SK-N-SH (cell line): ENCODE results near the gene P2RX4.

ENCODE experiments used
- CTCF ChIP-seq: fragments of 200-600 bp; sonication (generic); IDR thresholded peaks from 2 replicates; pipeline ENCODE4 v1.6.1; 2017; ENCODE audit warnings: antibody characterized with exemption, mild to moderate bottlenecking, moderate library complexity
- FOXM1 ChIP-seq: IDR thresholded peaks from 2 replicates; pipeline ENCODE4 v1.4.0; 2012; ENCODE audit warnings: low read depth, mild to moderate bottlenecking
- MAX ChIP-seq: IDR thresholded peaks from 2 replicates; pipeline ENCODE4 v1.4.0; 2012; ENCODE audit warnings: low read depth
- POLR2AphosphoS5 ChIP-seq: IDR thresholded peaks from 2 replicates; pipeline ENCODE4 v1.6.1; 2012; ENCODE audit warnings: low read depth, low read length
- RAD21 ChIP-seq: IDR thresholded peaks from 2 replicates; pipeline ENCODE4 v1.6.1; 2012; ENCODE audit warnings: mild to moderate bottlenecking, low read length
- TAF1 ChIP-seq: IDR thresholded peaks from 2 replicates; pipeline ENCODE4 v1.6.1; 2012; ENCODE audit warnings: low read depth, mild to moderate bottlenecking, low read length, moderate library complexity, borderline replicate concordance
- YY1 ChIP-seq: IDR thresholded peaks from 2 replicates; pipeline ENCODE4 v1.4.0; 2012; ENCODE audit warnings: low read depth, mild to moderate bottlenecking
- TF ChIP-seq, protein P1 (sequence below): IDR thresholded peaks from 2 replicates; pipeline ENCODE4 v1.6.1; 2012; ENCODE audit warnings: mild to moderate bottlenecking, low read depth, low read length, moderate library complexity

DNA sequence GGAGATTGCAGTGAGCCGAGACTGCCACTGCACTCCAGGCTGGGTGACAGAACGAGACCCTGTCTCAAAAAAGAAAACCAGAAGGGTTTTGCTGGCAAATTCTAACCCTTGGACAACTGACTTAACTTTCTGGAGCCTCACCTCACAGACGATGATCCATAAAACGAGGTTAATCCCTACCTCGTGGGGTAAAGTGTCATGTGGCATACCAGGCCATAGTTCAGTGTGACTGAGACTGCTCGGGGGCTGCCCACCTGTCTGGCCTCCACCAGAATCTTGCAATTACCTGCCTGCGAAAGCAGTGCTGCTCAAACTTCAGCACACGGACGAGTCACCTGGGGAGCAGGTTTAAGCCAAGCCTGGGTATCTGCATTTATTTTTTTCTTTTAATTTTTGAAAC, 26.8 kb downstream of the P2RX4 start:
- TF ChIP-seq CTCF (no peak), POLR2AphosphoS5 (no peak), RAD21 (no peak), MAX (no peak), TAF1 (no peak), FOXM1 (no peak), YY1 (no peak)
- TF ChIP-seq, protein P1, sequence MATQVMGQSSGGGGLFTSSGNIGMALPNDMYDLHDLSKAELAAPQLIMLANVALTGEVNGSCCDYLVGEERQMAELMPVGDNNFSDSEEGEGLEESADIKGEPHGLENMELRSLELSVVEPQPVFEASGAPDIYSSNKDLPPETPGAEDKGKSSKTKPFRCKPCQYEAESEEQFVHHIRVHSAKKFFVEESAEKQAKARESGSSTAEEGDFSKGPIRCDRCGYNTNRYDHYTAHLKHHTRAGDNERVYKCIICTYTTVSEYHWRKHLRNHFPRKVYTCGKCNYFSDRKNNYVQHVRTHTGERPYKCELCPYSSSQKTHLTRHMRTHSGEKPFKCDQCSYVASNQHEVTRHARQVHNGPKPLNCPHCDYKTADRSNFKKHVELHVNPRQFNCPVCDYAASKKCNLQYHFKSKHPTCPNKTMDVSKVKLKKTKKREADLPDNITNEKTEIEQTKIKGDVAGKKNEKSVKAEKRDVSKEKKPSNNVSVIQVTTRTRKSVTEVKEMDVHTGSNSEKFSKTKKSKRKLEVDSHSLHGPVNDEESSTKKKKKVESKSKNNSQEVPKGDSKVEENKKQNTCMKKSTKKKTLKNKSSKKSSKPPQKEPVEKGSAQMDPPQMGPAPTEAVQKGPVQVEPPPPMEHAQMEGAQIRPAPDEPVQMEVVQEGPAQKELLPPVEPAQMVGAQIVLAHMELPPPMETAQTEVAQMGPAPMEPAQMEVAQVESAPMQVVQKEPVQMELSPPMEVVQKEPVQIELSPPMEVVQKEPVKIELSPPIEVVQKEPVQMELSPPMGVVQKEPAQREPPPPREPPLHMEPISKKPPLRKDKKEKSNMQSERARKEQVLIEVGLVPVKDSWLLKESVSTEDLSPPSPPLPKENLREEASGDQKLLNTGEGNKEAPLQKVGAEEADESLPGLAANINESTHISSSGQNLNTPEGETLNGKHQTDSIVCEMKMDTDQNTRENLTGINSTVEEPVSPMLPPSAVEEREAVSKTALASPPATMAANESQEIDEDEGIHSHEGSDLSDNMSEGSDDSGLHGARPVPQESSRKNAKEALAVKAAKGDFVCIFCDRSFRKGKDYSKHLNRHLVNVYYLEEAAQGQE: no peak
